Subcutaneous preadipocyte (primary cell): ENCODE data around the gene SMIM21. TPM values are rescaled to one million over a fixed set of nuclear protein-coding genes. Genes with fewer than 3 reads are reported as not detected.

ENCODE experiments used
- total RNA-seq: library from RNA; depleted of rRNA; stranded (reverse); fragments of >200 nt; gene quantifications from 2 replicates; pipeline ENCODE4 v1.2.3, GENCODE V29; 2012

SMIM21 gene
- not detected in 2 replicates for total RNA-seq

DNA sequence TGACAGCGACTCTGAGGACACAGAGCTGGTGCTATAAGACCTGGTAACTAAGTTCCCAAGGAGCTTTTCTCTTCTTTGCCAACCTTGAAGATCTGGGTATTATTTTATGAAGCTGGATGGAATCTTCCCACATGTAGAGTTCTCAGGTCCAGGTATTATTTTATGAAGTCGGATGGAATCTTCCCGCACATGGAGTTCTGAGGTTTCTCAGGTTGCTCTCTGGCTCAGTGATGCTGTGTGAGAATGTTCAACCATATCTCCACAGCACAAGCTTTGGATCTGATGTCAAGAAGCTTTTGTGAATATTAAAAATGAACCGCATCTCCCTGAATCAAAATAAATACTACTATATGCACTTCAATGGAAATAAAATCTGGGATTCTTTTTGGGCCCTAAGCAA lies at the start of gene SMIM21:
SMIM21 (minus strand) TSS at position 101 of the 400 bp plus-strand sequence. CDS start 140 bp downstream, outside the sequence.

Other genes with a start within 250 kb of the SMIM21 start
- 16.5 and 18.4 TPM in 2 replicates for gene PTGR3, start 218.6 kb downstream of the SMIM21 start, total RNA-seq
- 8.1 and 10.6 TPM in 2 replicates for gene TSHZ1, start 216.9 kb downstream of the SMIM21 start, total RNA-seq